GOT3 (cell line): ENCODE data around the gene SPAG16.
"Not testable (repeated sequence)": the region's sequence is repeated elsewhere in the genome, so short reads cannot be mapped to it uniquely, and the experiment has no call there.

Experiments used
- DNase-seq: peaks from one replicate; lab custom pipeline; 2025; ENCODE audit warnings: mixed read lengths; lab: John Stamatoyannopoulos, UW

SPAG16 gene

DNA sequence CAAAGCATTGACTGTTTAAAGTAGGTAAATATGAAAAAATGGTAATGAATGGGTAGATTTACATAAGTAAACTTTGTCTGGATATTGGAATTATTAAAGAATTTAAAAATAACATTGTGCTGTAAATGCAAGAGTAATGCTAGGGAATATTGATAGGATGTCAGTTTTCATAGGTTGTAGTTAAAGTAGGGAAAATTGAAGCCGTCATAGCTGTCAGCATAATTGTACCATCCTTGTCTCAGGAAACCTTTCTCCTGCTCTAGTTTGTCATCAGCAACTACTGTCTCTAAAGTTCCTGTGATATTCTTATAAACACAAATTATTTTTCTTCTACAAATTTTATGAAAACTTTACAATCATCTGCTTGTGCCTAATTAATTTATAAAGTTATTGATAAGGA is 10.1 kb upstream of the SPAG16 start:
- no peak for DNase-seq

DNA sequence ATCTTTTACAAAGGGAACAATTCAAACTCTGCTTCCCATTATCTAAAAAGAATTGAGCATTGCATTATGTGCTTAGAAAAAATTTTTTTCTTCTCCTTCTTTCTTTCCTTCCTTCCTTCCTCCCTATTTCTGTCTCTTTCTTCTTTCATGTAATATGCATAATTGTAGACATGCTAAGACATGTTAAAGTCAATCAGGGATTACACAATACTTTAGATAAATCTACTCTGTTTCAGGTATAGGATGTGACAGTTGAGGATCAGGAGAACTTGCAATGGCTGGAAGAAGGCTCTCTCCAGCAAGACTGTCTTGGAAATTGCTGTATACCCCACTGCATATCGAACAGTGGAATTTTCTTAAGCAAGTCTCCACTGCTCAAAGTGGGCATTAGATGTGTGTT is 9.0 kb upstream of the SPAG16 start:
- no peak for DNase-seq

DNA sequence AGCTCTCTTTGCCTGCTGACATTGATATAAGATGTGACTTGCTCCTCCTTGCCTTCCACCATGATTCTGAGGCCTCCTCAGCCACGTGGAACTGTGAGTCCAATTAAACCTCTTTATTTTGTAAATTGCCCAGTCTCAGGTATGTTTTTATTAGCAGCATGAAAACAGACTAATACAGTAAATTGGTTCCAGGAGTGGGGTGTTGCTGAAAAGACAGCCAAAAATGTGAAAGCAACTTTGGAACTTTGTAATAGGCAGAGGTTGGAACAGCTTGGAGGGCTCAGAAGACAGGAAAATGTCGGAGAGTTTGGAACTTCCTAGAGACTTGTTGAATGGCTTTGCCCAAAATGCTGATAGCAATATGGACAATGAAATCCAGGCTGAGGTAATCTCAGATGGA is 7.1 kb upstream of the SPAG16 start:
- not testable (repeated sequence) for DNase-seq

DNA sequence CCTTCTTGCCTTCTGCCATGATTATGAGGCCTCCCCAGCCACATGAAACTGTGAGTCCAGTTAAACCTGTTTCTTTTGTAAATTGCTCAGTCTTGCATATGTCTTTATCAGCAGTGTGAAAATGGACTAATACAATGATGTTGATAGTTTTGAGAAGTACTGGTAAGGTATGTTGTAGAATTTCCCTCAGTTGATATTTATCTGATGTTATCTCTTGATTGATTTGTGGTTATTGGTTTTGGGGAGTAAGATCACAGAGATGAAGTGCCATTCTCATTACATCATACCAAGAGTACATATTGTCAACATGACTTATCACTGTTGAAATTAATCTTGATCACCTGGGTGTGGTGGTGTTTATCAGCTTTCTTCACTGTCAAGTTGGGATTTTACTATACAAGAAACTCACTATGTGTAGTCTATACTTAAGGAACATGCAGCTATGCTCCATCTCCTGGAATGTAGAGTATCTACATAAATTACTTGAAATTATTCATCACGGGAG is 5.1 kb upstream of the SPAG16 start:
- DNase-seq: no peak

DNA sequence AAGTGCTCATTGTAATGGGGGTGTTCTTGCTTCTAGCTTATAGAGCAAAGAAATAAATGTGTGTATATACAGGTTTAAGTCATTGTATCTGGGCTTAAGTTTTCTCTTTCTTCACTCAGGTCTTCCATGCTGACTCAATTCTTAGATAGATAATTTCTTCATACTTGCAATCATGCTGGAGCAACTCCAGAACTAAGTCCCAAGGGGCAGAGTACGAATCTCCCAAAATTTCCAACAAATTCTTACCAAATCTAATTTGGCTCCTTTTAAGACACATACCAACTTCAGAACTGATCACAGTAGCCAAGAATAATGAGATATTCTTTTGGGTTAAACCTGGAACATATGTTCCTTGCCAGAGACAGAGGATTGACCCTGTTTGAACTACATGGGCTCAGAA is 4.3 kb upstream of the SPAG16 start:
- no peak for DNase-seq

DNA sequence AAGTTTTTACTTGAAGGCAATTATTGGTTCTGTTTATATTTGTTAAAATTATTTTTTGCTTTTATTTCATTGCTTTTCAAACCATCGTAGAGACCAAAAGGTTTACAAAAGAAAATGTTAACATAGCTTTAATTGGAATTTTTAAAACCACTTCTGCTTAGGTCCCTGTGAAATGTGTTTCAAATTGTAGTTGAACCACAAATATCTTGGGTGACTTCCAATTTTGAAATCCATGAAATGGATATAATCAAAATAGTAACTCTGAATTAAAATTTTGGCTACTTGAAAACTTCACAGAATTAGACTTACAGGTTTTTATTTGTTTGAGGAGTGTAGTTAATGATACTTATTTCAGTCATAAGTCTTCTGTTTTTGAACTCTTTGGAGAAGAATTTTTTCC is 3.1 kb upstream of the SPAG16 start:
- no peak for DNase-seq

DNA sequence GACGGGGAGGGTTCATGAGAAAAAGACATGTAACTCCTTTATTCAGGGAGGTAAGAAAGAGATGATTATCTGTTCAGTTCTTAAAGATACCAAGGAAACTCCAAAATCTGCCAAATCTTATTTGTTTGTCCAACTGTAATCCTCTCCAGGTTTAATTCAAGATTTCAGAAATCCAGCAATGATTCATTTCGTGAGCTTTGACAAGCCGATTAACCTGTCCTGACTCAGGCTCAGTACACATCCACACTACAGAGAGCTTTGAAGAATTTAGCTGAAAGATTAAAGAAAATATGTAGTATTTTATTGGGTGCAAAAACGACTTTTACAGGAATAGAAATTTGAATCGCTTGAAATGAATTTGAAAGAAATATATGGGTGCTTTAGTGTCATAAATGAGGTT is 1.1 kb downstream of the SPAG16 start:
- no peak for DNase-seq

DNA sequence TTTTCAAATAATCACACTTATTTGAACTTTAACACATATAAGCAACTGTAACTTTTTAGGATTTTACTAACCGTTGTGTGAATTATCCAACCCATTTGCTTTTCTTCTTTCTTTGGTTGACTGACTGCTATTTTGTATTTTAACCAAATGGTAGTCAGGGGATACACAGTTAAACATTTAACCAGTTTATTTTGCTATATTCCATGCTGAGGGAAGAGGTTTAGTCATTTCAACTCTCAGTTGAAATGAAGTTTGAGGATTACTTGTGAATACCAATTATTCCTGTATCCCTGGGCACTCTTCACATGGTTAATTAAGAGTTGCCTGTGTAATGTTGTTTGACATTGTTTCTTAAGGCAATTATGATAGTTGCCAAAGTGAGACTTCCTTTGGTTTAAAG is 1.9 kb downstream of the SPAG16 start:
- no peak for DNase-seq

DNA sequence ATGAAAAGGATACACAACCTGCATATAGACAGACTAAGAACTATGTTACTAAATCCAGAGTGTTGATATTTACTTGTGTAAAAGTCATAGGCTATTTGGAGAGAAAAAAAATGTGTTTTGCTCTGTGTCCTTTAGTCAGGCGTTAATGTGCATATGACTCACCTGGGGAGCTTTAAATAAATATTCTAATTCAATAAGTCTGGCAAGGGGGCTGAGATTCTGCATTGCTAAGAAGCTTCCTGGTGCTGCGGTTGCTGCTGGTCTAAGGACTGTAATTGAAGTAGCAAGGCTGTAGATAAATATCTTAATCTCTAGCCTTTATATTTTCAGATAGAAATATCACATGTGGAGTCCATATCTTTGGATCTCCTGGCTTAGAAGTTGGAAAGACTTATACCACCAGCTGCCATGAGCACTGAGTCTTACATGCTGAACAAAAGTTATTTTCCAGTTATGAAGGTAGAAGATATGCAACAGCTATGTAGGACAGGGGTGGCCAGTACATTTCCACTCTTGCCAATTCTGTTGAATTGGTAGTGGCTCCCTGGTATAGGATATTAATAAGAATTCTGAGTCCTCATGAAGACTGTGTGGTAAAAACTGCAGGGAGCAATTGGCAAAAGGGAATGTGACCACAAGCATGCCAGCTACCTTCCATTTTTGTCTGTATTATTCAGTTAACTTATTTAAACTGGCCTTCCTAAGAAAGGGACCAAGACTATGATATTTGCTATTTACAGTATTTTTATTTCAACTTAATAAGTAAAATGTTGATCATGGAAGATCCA is 4.8 kb downstream of the SPAG16 start:
- no peak for DNase-seq

DNA sequence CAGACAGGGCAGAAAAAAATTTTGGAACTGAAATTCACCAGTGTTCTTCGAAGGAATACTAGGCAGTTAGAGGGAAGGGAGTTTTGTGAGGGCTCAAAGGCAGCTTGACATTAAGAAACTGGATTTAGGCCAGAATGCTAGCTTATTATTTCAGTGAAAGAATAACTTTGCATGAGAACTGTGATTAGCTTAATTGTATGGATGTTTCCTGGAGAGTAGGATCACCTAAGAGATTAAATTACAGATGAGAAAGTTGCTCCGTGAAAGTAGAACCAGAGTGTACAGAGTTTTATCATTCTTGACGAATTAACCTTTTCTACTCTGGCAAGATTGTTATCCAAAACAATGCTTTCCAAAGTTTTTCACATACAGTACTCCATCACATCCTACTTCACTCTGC is 6.2 kb downstream of the SPAG16 start:
- no peak for DNase-seq

DNA sequence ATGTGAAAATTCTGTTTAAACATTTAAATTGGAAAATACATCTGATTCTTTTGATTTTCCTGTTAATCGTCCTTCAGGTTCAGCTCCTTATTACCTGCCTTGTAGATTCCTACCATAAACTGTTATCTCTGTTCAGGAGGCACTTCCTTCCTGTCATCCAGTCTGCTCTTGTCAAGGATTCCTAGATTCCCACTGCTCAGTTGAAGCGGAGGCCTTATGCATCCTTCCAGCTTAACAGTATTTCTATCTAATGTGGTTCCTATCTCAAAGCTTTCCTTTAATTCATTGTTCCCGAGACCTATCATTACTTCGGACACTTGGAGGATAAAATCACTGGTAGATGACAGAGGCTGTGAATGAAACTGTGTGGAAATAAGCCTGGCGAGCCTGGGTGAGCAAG is 12.0 kb downstream of the SPAG16 start:
- no peak for DNase-seq

DNA sequence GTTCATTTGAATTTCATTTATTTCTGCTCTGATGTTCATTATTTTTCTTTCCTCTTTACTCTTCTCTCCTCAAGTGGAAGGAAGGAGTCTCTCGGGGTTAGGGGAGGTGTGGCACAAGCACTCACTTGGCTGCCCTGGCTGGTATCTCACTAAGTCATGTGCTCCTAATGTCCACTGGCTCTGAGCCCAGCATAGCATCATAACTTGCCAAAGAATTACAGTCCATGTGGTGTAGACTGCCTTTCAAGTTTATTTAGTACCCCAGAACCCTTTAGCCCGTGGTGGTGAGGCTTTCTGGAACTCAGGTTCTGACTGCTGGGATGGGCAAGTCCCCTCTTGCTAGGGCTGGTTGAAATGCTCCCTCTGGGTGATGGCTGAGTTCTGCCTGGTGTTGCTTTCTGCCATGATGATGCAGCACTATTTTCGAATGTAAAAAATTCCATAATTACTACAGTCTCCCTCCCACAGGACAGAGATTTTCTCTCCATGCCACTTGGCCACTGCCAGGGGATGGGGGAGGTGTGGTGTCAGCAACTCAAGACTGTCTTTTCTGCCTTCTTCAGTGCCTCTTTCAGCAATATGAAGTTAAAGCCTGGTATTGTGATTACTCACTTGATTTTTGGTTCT is 22.2 kb downstream of the SPAG16 start:
- no peak for DNase-seq

DNA sequence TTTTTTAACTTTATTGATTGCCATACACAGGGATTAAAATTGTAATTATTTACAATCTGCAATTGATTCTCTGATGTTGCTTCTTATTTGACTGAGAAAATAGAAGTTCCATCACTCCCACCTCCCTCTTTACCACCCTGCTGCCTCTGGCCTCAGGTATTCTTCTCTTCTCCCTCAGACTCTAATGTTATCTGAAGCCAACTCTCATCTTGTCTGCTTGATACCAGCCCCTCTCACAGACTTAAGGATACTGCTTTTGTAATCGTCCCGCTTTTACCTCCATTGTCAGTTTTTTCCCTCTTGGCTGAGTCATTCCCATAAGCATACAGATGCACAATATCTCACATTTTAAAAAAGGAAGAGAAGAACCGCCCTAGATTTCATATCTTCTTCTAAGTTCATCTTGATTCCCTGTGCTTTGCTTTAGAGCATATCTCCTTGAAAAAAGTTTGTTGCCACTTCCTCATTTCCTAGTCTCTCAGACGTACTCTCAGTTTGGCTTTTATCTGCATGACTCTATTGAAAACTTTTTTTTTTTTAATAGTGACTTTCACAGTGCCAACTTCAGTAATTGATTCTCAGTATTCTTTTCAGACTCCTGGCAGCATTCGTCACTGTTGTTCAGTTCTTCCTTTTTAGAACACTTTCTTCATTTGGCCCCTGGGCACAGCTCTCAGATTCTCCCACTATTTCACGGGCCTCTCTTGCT is 31.1 kb downstream of the SPAG16 start:
- DNase-seq: no peak

DNA sequence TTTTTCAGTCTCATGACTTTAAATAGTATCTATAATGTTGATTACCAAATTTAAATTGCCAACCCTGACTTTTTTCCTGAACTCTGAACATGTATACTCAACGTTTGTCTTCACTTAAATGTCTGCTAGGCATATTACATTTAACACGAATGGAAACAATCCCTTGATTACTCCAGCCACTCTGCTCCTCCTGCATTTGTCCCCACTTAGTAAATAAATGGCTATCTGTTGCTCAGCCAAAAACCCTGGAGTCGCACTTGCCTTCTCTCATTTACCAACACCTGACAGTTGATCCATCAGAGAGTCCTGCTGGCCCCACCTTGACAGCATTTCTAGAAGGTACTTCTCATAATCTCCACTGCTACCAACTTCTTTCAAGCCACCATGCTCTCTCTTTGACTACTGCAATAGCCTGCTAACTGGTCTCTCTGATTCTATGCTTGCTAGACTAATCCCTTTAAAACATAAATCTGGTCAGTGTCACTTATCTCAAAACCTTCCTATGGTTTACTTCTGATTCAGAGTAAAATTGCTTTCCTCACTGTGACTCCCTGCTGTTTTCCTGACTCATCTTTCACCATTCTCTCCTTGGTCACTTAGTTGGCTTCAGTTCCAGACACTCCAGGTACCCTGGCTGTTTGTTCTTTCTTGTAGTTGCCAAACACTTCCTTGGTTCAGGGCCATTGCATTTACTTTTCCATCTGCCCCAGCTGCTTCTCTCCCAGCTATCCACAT is 31.9 kb downstream of the SPAG16 start:
- DNase-seq: no peak

DNA sequence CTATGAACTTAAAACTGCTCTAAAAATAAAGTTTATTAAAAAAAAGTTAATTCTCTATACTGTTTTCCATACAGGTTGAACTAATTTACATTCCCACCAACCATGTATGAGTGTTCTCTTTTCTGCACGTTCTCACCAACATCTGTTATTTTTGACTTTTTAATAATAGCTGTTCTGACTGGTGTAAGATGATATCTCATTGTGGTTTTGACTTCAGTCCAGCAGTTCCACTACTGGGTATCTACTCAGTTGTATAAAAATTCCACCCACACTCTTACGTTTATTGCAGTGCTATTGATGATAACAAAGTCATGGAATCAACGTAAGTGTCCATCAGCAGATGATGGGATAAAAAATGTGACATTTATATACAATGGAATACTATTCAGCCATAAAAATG is 33.7 kb downstream of the SPAG16 start:
- DNase-seq: no peak

DNA sequence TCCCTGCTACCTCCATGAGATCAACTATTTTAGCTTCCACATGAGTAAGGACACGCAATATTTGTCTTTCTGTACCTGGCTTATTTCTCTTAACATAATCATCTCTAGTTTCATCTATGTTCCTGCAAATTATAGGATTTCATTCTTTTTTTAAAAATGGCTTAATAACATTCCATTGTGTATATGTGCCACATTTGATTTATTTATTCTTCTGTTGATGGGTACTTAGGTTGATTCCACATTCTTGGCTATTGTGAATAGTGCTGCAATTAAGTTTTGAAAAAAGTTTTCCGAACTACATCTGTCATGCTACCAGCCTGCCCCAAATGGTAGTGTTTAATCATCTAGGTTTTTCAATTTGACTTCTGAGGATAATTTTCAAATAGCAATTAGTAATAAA is 36.3 kb downstream of the SPAG16 start:
- no peak for DNase-seq

DNA sequence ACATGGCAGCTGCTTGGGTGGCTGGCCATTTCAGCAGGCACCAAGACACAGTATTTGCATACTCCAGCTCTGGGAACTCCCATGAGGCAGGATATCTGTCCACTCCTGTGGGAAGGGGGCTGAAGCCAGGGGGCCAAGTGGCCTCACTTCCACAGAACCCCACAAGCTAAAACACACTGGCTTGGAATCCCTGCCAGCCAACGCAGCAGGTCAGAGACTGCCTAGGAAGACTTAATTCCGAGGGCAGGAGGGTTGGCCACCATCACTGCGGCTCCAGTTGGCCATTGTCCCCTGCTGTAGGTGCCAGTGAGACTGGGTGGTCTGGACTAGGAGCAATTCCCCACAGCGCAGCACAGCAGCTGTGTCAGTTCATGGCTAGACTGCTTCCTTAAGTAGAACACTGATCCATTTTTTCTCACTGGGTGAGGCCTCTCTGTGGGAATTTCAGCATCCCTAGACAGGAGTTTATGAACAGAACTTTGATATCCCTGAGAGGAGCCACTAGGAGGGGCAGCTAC is 52.0 kb downstream of the SPAG16 start:
- DNase-seq: no peak

DNA sequence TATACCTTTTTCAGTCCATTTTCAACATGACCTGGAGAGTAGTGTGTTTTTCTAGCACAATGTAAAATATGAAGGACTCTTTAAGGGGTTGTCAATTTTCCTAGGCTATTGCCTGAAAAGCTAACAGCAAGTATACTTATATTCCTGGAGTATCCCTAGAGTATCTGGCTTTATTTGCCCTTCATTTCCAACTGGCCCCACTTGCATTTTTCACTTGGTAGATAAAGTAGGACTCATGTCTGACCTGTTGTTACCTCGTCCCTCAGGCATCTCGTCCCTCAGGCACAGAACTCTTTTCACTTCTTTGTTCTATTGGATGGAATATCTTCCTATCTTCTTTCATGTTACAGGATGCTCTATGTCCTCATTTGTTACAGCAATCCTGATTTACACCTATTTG is 69.2 kb downstream of the SPAG16 start:
- DNase-seq: no peak

DNA sequence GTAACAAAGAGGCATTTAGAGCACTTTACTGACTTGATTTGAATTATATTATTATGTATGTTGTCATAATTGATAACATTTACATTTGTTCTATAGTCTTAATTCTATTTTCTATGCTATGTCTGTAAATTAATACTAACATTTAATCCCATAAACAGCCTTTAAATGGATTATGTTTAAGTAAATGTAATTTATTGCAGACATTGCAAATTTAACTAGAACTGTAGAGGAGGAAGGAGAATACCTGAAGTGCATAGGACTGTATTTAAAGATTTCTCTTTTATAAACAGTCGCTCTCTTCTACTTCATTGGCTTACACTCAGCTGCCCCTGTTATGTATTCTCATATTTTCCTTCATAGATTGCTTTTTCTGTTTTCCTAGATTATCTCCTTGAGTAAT is 92.4 kb downstream of the SPAG16 start:
- no peak for DNase-seq

DNA sequence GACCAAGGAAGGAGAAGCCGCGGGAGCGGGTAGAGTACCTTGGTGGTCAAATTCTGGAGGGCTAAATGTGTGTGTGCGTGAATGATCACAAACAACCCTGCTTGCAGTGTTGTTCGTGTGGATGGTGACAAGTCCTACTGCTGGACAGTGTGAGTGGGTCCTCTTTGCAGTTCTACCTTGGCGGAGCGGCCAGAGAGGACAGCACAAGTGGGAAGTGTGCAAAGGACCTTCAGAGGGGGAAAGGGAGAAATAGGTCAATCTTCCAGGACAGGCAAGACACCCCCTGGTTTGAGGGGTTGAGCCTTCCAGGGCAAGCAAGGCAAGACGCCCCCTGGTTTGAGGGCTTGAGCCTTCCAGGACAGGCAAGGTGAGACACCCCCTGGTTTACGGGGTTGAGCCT is 122.8 kb downstream of the SPAG16 start:
- DNase-seq: not testable (repeated sequence)

DNA sequence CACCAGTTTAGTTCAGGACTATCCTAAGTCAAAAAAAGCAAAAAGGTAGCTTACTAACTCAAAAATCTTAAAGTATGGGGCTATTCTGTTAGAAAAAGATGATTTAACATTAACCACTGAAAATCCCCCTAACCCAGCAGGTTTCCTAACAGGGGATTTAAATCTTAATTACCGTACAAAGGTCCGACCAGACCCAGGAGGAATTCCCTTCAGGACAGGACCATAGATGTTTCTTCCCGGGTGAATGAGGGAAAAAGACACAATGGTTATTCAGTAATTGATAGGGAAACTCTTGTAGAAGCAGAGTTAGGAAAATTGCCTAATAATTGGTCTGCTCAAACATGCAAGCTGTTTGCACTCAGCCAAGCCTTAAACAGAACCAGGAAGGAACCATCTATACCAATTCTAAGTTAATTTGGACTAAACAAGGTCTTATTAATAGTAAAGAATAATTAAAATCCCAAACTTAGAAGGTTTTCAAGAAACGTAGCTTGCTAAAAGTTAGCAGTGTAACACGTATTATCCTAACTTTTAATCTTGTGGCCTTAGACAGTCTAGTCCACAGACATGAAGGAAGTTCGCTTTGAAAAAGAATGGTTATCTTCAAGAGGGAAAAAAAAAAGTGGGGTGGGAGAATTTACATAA is 124.3 kb downstream of the SPAG16 start:
- not testable (repeated sequence) for DNase-seq

DNA sequence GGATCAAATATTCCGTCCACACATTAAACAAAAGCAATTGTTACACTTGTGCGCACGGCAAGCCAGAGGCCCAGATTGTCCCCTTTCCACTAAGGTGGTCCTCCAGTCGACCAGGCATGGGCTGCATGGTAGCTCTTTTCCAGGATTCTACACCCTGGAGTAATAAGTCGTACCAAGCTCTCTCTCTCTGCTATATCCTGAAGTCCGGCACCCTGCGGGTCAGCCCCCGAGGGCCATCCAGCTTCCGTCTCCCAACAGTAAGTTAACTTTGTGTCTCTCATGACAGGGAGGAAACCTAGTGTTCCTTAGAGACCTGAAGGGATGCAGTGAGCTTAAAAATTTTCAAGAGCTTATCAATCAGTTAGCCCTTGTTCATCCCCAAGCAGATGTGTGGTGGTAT is 126.4 kb downstream of the SPAG16 start:
- DNase-seq: not testable (repeated sequence)
